Activated naive CD8-positive, alpha-beta T cell treated with anti-CD3 and anti-CD28 coated beads, Interleukin-2, amount 50 U/mL, for 24 hours (primary cell): ENCODE results near the gene RASA3.

Experiments
- ATAC-seq: fragments of 150-1000 bp; cut with Tn5 transposase; one replicate; pipeline ENCODE4 v1.10.0; 2021
- DNase-seq: peaks from one replicate; pipeline ENCODE4 v3.0.0; 2021
- H3K27ac Mint-ChIP-seq: one replicate; pipeline ENCODE4 v1.8.0; 2021; ENCODE audit warnings: mild to moderate bottlenecking, mixed read lengths
- H3K27me3 Mint-ChIP-seq: one replicate; pipeline ENCODE4 v1.8.0; 2021; ENCODE audit warnings: mixed read lengths
- H3K36me3 Mint-ChIP-seq: one replicate; pipeline ENCODE4 v1.8.0; 2021; ENCODE audit warnings: low read depth, mixed read lengths
- H3K4me1 Mint-ChIP-seq: one replicate; pipeline ENCODE4 v1.8.0; 2021; ENCODE audit warnings: mixed read lengths
- H3K4me3 Mint-ChIP-seq: one replicate; pipeline ENCODE4 v1.8.0; 2021; ENCODE audit warnings: mild to moderate bottlenecking, moderate library complexity, mixed read lengths
- H3K9me3 Mint-ChIP-seq: one replicate; pipeline ENCODE4 v1.8.0; 2021; ENCODE audit warnings: mixed read lengths

The RASA3 gene

DNA sequence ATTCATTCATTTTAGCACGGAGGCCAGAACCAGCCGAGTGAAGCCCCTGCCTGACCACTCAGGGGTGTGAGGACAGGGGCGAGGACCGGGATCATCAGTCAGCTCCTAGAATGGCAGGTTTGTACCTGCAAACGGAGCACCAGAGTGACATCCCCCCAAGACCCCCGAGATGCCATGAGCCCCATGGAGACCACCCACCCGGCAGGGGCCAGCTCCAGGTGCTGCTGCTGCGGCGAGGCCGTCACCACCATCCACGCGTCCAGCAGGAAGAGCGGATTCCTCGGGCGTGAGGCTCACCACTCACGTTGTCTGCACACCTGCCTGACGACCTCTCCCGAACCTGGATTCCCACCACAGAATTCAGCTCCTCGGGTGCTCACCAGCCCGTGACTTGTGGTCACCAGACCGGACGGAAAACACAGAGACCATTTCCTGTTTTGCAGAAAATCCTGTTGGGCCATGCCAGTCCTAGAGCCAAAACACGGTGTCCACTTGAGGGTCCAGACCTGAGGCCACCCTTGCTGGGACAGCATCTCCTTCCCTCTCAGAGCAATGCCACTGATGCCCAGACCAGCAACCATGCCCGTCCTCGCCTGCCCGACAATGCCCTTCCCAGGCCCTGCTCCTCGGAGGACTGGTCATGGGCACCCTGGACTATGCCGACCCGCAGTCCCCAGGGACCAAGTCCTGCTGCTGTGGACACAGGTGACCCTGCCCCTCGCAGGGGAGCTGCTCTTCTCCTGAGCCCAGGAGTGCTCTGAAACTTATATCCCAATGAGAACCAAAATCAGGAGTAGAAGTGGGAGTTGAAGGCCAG, 74.2 kb downstream of the RASA3 start:
- peak overlapping the region; percentile 18 for H3K27ac Mint-ChIP-seq
- ATAC-seq = no peak
- H3K4me3 Mint-ChIP-seq = no peak overlapping the region
- H3K4me1 Mint-ChIP-seq = peaks cover 63% of the 10 kb centered on the region
- no peaks in the 10 kb centered on the region for H3K9me3 Mint-ChIP-seq
- H3K36me3 Mint-ChIP-seq = peaks cover 8% of the 10 kb centered on the region
- no peak for DNase-seq
- no peaks in the 10 kb centered on the region for H3K27me3 Mint-ChIP-seq

DNA sequence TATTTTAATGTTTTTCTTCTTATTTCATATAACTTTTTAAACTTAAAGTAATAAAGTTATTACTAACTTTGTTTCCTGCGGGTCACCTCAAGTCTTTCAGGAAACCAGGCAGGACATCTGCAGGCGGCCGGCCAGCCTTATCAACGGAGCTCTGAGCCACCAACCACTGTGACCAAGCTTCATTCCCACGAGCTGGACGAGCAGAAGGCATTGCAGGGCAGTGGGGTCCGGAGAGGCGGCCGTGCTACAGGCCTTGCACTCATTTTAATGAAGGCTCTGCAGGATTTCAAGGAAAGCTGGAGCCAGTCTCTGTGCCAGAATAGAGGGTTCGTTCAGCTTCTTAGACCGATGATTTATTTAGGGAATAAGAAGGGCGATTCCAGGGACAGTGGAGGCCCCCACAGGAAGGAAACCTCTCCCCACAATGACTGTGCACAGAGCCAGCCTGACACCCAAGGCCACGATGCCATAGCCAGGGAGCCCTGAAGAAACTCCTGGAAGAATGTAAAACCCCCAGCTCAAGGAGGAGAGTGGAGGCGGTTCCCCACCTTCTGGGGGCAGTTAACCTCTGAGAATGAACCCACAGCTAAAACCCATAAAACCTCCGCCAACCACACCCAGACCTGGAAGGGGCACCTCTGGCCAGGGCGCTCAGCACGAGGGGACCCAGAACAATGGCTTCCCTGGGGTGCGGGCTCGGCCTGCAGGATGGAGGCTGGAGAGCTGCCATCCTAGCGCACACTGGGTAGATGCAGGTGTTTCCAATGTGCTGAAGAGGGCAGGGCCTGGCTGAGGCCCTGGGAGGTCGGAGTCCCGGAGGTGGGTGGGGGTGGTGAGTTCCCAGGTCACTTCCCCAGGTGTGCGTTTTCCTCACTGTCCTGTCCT, 75.0 kb downstream of the RASA3 start:
- no peak for ATAC-seq

DNA sequence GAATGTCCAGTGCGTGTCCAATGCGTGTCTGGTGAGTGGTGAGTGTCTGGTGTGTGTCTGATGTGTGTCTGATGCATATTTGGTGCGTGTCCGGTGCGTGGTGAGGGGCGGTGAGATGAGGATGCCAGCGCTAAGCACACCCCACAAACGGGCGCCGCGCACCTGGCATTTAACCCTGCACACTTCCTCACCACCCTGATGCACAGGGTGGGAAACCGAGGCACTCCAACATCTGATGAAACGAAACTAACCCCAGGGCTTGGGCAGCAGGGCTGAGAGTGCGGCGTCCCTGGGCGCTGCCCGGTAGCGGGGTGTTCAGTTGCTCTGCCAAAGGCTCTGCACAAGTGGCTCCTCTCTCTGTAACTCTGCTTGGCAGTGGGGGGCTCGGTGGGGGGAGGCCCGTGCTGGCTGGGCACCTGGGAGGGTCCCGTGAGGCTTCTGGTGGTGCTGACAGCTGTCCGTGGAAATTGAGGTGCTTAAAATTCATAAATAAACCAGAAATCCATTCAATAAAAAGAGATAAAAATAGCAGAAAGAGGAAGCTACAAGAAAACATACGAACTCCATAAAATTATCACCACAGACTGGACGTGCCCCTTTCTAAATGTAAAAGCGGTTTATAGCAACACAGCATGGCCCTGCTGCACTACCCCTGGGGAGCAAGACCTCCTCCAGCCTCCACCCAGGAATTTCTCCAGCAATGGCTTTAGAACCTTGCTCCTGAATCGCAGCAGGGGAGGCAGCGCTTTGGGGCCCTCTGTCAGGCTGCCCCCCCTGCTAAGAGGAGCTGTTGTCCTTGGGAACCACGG, 76.0 kb downstream of the RASA3 start:
- Mint-ChIP-seq H3K4me3 (no peak overlapping the region), H3K4me1 (peaks cover 57% of the 10 kb centered on the region), H3K36me3 (peaks cover 10% of the 10 kb centered on the region), H3K27me3 (no peaks in the 10 kb centered on the region), H3K9me3 (no peaks in the 10 kb centered on the region), H3K27ac (no peak overlapping the region)
- DNase-seq (no peak), ATAC-seq (no peak)

More for the DNA sequence above, 75.0 kb downstream of the RASA3 start:
- Mint-ChIP-seq H3K27me3 (no peaks in the 10 kb centered on the region), H3K27ac (peak overlapping the region; percentile 35), H3K4me1 (peaks cover 62% of the 10 kb centered on the region), H3K36me3 (peaks cover 8% of the 10 kb centered on the region), H3K4me3 (no peak overlapping the region), H3K9me3 (no peaks in the 10 kb centered on the region)
- no peak for DNase-seq

DNA sequence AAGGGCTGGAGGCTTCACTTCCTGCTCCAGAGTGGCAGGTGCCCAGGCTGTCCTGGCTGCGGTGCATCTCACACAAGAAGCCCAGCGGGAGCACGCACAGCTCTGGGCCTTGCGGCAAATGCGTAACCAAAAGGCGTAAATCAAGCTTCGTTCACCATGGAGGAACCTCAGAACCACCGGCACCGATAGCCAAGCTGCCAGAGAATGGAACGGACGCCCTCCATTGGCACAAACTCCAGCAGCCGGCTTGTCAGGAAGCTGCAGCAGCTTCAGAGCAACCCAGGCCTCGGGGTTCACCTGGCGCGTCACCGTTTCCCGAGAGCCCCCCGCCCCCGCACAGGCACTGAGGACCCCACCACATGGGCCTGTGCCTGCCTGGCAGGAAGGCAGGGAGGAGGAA, 76.7 kb downstream of the RASA3 start:
- Mint-ChIP-seq H3K36me3 (peaks cover 10% of the 10 kb centered on the region), H3K27ac (no peak overlapping the region), H3K27me3 (no peaks in the 10 kb centered on the region), H3K9me3 (no peaks in the 10 kb centered on the region), H3K4me3 (no peak overlapping the region), H3K4me1 (peaks cover 57% of the 10 kb centered on the region)
- ATAC-seq = no peak
- no peak for DNase-seq

DNA sequence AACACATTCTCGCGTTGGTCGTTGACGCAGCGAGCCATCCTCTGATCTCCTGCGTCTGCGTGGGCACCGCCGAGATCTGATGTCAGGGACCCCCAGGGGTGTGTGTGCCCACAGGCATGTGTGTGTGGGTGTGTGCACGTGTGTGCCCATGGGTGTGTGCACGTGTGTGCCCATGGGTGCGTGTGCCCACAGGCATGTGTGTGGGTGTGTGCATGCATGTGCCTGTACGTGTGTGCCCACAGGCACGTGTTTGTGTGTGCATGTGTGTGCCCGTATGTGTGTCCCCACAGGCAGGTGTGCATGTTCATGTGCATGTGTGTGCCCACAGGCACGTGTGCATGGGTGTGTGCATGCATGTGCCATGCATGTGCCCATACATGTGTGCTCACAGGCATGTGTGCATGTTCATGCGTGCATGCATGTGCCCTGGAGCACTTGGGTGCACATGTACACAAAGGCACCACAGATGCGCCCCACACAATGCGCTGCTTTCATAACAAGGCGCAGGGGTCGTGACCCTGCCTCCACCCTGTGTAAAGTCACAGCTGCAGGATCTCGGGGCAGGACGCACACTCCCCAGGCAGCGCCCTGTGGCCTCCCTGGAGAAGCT, 77.5 kb downstream of the RASA3 start:
- Mint-ChIP-seq H3K4me3 (no peak overlapping the region), H3K4me1 (peaks cover 57% of the 10 kb centered on the region), H3K9me3 (no peaks in the 10 kb centered on the region), H3K36me3 (peaks cover 9% of the 10 kb centered on the region), H3K27ac (no peak overlapping the region), H3K27me3 (no peaks in the 10 kb centered on the region)
- no peak for DNase-seq
- ATAC-seq = no peak

DNA sequence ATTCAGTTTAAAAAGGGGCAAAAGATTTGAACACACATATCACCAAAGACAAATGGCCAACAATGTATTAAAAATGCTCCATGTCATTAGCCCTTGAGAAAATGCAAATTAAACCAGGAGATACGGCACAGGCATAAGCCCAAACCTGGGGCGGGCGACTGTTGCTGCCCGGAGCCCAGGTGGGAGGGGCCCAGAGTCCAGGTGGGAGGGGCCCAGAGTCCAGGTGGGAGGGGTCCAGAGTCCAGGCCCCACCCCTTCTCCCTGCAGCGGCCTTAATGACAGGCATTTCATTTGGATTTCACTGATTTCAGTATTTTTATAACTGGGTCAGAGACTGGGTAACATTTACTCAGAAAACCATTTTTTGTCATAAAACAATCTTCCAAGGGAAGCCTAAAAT, 78.2 kb downstream of the RASA3 start:
- DNase-seq = no peak
- ATAC-seq = no peak
- H3K27ac Mint-ChIP-seq = no peak overlapping the region
- H3K4me1 Mint-ChIP-seq = peaks cover 60% of the 10 kb centered on the region
- no peaks in the 10 kb centered on the region for H3K9me3 Mint-ChIP-seq
- H3K36me3 Mint-ChIP-seq = peaks cover 8% of the 10 kb centered on the region
- no peak overlapping the region for H3K4me3 Mint-ChIP-seq
- no peaks in the 10 kb centered on the region for H3K27me3 Mint-ChIP-seq

DNA sequence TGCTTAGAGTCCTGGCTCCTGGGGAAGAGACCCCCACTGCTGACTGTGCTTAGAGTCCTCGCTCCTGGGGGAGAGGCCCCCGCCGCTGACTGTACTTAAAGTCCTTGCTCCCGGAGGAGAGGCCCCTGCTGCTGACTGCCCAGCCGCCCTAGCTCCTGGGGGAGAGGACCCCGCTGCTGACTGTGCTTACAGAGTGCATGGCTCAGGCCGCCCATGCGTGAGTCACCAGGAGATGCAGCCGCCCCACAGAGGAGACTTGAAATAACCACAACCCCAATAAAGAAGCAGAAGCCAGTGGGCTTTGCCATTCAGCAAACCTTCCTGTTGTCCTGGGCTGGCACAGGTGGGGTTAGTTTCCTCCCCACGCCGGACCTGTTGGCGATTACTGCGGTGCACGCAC, 79.4 kb downstream of the RASA3 start:
- Mint-ChIP-seq H3K27me3 (no peaks in the 10 kb centered on the region), H3K36me3 (peaks cover 8% of the 10 kb centered on the region), H3K4me3 (no peak overlapping the region), H3K27ac (peak overlapping the region; percentile 76), H3K9me3 (no peaks in the 10 kb centered on the region), H3K4me1 (peaks cover 58% of the 10 kb centered on the region)
- ATAC-seq (peak; percentile 56), DNase-seq (no peak)

DNA sequence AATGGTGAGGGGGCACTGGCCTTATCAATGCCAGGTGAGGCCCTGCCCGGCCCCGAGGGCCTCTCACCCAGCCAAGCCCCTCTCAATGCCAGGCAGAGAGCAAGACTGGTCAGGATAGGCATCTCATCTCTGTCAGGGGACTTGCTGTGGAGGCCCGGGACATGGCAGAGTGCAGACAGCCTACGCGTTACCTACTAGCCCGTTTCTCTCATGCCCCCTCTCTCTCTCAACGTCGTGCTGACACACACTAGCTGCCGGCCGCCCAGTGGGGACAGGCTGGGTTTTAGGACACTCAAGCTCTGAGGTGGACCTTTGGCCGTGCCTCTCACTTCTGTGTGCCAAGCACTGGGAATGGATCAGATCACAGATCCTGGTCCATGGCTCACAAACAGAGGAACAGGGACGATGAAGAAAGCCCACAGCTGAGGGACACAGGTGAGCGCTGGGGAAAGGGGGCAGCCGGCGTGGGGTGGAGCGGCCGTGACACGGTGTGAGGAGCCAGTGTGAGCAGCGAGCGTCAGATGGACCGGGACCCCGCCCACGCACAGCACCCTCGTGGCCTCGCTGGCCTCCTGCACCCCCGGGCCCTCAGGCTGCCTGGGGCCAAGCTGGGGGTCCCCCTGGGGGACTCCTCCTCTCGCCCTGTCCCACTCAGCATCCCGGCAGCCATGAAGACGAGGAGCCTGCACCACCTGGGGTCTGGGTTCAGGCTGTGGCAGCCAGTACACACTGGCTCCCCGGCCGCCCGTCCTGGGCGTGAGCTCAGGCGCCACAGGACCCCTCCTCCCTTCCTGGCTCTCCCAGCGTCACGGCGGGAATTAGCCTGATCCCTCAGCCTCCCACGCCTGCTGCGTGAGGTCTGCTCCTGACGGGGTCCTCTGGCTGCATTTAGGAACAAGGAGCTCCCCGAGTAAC, 81.6 kb downstream of the RASA3 start:
- Mint-ChIP-seq H3K27me3 (no peaks in the 10 kb centered on the region), H3K4me1 (peaks cover 64% of the 10 kb centered on the region), H3K9me3 (no peaks in the 10 kb centered on the region), H3K36me3 (peaks cover 11% of the 10 kb centered on the region), H3K27ac (no peak overlapping the region), H3K4me3 (no peak overlapping the region)
- no peak for ATAC-seq
- DNase-seq = no peak

DNA sequence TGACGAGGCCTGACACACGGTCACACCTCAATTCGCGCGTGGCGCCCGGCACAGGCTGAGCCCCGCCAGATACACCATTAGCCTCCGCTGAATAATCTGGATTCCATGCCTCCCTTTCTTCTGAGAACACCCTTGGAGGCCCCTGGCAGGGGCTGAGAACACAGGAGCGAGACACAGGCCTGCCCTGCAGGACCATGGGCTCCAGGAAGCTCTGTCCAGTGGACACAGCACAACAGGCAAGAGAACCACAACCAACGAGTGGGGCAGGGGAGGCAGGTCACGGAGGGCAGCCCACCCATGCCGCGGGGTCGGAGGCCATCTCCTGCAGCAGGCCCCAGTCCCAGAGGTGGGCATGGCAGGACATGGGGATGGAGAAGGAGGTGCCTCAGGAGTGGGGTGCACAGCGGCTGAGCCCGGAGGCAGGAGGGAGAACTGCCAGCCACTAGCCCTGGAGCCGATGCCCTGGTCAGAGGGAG, 82.8 kb downstream of the RASA3 start:
- peak overlapping the region; percentile 78 for H3K27ac Mint-ChIP-seq
- peaks cover 68% of the 10 kb centered on the region for H3K4me1 Mint-ChIP-seq
- H3K27me3 Mint-ChIP-seq = no peaks in the 10 kb centered on the region
- DNase-seq (no peak), ATAC-seq (peak; percentile 7)
- H3K36me3 Mint-ChIP-seq = peaks cover 14% of the 10 kb centered on the region
- no peaks in the 10 kb centered on the region for H3K9me3 Mint-ChIP-seq
- no peak overlapping the region for H3K4me3 Mint-ChIP-seq

DNA sequence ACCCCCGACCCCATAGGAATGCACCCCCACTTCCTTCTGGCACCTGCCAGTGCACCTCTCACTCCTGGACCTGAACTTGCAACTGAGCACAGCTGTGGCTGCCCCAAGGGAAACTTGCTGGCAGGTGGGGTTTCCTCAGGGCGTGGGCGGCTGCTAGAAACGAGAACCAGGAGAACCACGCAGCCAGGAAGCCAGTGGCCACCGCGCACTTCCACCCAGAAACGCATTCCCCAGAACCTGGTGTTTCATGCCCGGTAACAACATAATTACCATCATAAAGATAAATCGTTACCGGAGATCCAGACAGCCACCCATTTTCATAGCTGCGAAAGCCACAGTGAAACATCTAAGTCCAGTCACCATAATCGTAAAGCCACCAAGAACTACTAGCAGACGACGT, 83.4 kb downstream of the RASA3 start:
- ATAC-seq (peak; percentile 48), DNase-seq (peak; percentile 69)
- H3K36me3 Mint-ChIP-seq = peaks cover 11% of the 10 kb centered on the region
- peaks cover 66% of the 10 kb centered on the region for H3K4me1 Mint-ChIP-seq
- no peaks in the 10 kb centered on the region for H3K9me3 Mint-ChIP-seq
- peak overlapping the region; percentile 65 for H3K4me3 Mint-ChIP-seq
- H3K27me3 Mint-ChIP-seq = no peaks in the 10 kb centered on the region
- H3K27ac Mint-ChIP-seq = peak overlapping the region; percentile 78

DNA sequence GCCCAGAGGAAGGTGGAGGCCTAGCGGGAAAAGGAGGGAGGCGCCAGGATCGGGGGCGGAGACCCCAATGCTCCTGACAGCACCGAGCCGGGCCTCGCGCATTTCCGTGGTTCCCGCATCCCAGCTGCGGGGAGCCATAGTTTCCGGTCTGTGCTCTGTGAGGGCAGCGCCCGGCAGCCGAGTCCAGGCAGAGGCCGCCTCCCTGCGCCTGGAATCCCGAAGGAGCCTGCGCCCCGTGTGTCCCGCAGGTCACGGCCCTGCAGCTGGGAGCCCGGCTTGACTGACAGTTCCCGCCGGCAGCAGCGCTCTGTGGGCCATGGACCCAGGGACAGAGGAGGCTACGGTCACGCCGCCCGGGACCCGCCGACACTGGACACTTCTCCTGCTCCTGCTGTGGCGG, 84.0 kb downstream of the RASA3 start:
- DNase-seq (no peak), ATAC-seq (no peak)
- peaks cover 11% of the 10 kb centered on the region for H3K36me3 Mint-ChIP-seq
- no peaks in the 10 kb centered on the region for H3K9me3 Mint-ChIP-seq
- peaks cover 64% of the 10 kb centered on the region for H3K4me1 Mint-ChIP-seq
- no peak overlapping the region for H3K4me3 Mint-ChIP-seq
- H3K27ac Mint-ChIP-seq = no peak overlapping the region
- no peaks in the 10 kb centered on the region for H3K27me3 Mint-ChIP-seq

DNA sequence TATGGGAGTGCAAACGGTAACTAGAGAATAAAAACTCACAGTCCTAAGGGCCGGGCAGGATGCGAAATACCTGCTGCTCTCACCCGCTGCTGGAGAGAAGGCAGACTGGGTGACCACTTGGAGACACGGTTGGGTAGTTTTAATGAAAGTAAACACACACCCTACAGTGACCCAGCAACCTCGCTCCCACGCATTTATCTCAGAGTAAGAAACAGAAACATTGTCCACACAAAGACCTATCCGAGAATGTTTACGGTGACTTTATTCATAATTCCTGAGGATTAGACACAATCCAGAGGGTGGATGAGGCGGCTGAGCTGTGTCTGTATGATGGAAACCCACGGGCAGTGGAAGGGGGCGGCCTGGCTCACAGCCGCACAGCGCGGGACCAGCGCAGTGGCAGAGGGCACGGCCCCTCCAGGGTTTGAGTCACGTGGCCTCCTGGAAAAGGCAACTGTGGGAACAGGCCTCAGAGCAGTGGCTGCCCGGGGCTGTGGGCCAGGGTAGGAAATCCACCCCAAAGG, 85.0 kb downstream of the RASA3 start:
- Mint-ChIP-seq H3K36me3 (peaks cover 15% of the 10 kb centered on the region), H3K27ac (peak overlapping the region; percentile 30)

DNA sequence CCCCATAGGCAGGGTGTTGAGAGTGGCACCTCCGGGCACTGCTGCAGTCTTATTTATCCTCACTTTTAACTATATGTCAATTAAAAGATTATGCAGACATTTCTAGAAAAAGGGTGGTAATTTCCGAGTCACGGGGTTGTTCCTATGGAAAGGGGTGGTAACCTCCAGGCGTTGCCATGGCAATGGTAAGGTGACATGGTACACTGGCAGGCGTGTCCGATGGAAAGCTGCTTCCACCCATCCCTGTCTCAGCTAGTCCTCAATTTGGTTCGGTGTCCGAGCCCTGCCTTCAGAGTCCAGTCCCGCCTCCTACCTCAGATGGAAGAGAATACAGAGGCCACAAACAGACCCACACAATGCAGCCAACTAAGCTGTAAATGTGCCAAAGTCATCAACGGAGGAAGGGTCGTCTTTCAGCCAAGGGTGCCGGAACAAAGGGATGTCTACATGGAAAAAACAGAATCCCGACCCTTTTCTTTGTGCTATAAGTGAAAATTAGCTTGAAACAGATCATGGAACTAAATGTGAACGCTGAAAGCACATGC, 85.9 kb downstream of the RASA3 start:
- peaks cover 15% of the 10 kb centered on the region for H3K36me3 Mint-ChIP-seq
- no peak for DNase-seq
- H3K4me1 Mint-ChIP-seq = peaks cover 58% of the 10 kb centered on the region
- no peaks in the 10 kb centered on the region for H3K27me3 Mint-ChIP-seq
- no peak overlapping the region for H3K4me3 Mint-ChIP-seq
- no peak for ATAC-seq
- peak overlapping the region; percentile 49 for H3K27ac Mint-ChIP-seq
- H3K9me3 Mint-ChIP-seq = no peaks in the 10 kb centered on the region

More for the DNA sequence above, 85.0 kb downstream of the RASA3 start:
- ATAC-seq (no peak), DNase-seq (no peak)
- Mint-ChIP-seq H3K4me3 (no peak overlapping the region), H3K4me1 (peaks cover 60% of the 10 kb centered on the region), H3K9me3 (no peaks in the 10 kb centered on the region), H3K27me3 (no peaks in the 10 kb centered on the region)
